ENCODE results near the gene RPH3AL. TPM values are rescaled to one million over a fixed set of nuclear protein-coding genes. Genes with fewer than 3 reads are reported as not detected.

The RPH3AL gene
- total and polyA plus RNA-seq, 7 donors, result 3.7 to 18.5 (median 9.7) TPM

- H3K4me3 ChIP-seq, result no peak overlapping the region
- no peaks in the 10 kb centered on the region for H3K9me3 ChIP-seq
- no peaks in the 10 kb centered on the region for H3K36me3 ChIP-seq (ENCODE audit: insufficient read depth in 1 of 2, low read depth in 1 of 2)
- H3K27me3 ChIP-seq (ENCODE audit: insufficient read depth in 3 of 3, low read length in 2 of 3), result no peaks in the 10 kb centered on the region
- no peak for ATAC-seq
- TF ChIP-seq CTCF (IDR thresholded peaks at IDR 0.05), result no peak
- peak in 1 of 2 donors; percentile 32 for DNase-seq
- H3K4me1 ChIP-seq, result no peaks in the 10 kb centered on the region
- no peak overlapping the region for H3K27ac ChIP-seq
- intact Hi-C loops (cut with DNase I), result no loop called here
- 81 to 88% (median 84%) methylated on average over 12 of the region's 12 CpGs for WGBS, 3 donors
Observed at GRCh38 chr17:223723-224471, 128.7 kb downstream of the RPH3AL start.

- H3K27me3 ChIP-seq (ENCODE audit: insufficient read depth in 3 of 3, low read length in 2 of 3), result no peaks in the 10 kb centered on the region
- H3K9me3 ChIP-seq, result no peaks in the 10 kb centered on the region
- TF ChIP-seq CTCF (IDR thresholded peaks at IDR 0.05), result no peak
- no peak overlapping the region for H3K4me3 ChIP-seq
- no peaks in the 10 kb centered on the region for H3K4me1 ChIP-seq
- 75 to 80% (median 77%) methylated on average over 8 of the region's 8 CpGs for WGBS, 3 donors
- ATAC-seq (no peak), DNase-seq (peak; percentile 49 to 51)
- no peaks in the 10 kb centered on the region for H3K36me3 ChIP-seq (ENCODE audit: insufficient read depth in 1 of 2, low read depth in 1 of 2)
- intact Hi-C loops (cut with DNase I), result no loop called here
- H3K27ac ChIP-seq, result no peak overlapping the region
Observed at GRCh38 chr17:222172-222571, 130.4 kb downstream of the RPH3AL start.

GRCh38 chr17:219696-220095 is 132.9 kb downstream of the RPH3AL start:
- ATAC-seq, result no peak
- no peaks in the 10 kb centered on the region for H3K36me3 ChIP-seq (ENCODE audit: insufficient read depth in 1 of 2, low read depth in 1 of 2)
- no peaks in the 10 kb centered on the region for H3K27me3 ChIP-seq (ENCODE audit: insufficient read depth in 3 of 3, low read length in 2 of 3)
- H3K4me1 ChIP-seq, result no peaks in the 10 kb centered on the region
- H3K27ac ChIP-seq, result no peak overlapping the region
- WGBS, 3 donors, result 91 to 100% (median 92%) methylated on average over 10 of the region's 10 CpGs
- no peak for DNase-seq
- H3K4me3 ChIP-seq, result no peak overlapping the region
- H3K9me3 ChIP-seq, result no peaks in the 10 kb centered on the region
- TF ChIP-seq CTCF (IDR thresholded peaks at IDR 0.05), result no peak
- intact Hi-C loops (cut with DNase I), result no loop called here

GRCh38 chr17:218432-219110 is 134.0 kb downstream of the RPH3AL start:
- TF ChIP-seq CTCF (IDR thresholded peaks at IDR 0.05), result no peak
- H3K4me1 ChIP-seq, result no peaks in the 10 kb centered on the region
- H3K27me3 ChIP-seq (ENCODE audit: insufficient read depth in 3 of 3, low read length in 2 of 3), result no peaks in the 10 kb centered on the region
- ATAC-seq (no peak), DNase-seq (no peak)
- WGBS, 3 donors, result 68 to 75% (median 72%) methylated on average over 8 of the region's 8 CpGs
- H3K27ac ChIP-seq, result no peak overlapping the region
- H3K4me3 ChIP-seq, result no peak overlapping the region
- no peaks in the 10 kb centered on the region for H3K9me3 ChIP-seq
- intact Hi-C loops (cut with DNase I), result no loop called here
- H3K36me3 ChIP-seq (ENCODE audit: insufficient read depth in 1 of 2, low read depth in 1 of 2), result no peaks in the 10 kb centered on the region

Data from psoas muscle (tissue), 8 donors.